ENCODE measurements around the gene AMFR.
"Not testable (repeated sequence)": the region's sequence is repeated elsewhere in the genome, so short reads cannot be mapped to it uniquely, and the experiment has no call there.

AMFR gene

DNA sequence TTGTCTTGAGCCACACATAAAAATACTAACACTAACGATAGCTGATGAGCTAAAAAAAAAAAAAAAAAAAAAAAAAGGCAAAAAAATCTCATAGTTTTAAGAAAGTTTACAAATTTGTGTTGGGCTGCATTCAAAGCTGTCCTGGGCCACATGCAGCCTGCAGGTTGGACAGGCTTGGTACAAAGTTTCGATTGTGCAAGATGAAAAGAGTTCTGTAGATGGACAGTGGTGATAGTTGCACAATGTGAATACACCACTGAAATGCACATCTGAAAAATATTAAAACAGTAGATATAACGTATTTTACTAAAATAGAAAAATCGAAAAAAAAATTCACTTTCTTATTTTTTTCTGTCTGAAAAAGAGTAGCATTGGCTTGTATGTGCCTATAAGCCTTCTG is 42.9 kb downstream of the AMFR start:
- H3K27me3 ChIP-seq (ENCODE audit: control insufficient read depth, insufficient read depth, low read length): no peaks in the 10 kb centered on the region
- H3K36me3 ChIP-seq (ENCODE audit: control insufficient read depth, insufficient read depth, low read length): no peaks in the 10 kb centered on the region
- no peaks in the 10 kb centered on the region for H3K4me1 ChIP-seq
- no peak overlapping the region for H3K4me3 ChIP-seq (ENCODE audit: low read depth, low read length)
- no peak overlapping the region for H3K9ac ChIP-seq
- TF ChIP-seq, protein P1, sequence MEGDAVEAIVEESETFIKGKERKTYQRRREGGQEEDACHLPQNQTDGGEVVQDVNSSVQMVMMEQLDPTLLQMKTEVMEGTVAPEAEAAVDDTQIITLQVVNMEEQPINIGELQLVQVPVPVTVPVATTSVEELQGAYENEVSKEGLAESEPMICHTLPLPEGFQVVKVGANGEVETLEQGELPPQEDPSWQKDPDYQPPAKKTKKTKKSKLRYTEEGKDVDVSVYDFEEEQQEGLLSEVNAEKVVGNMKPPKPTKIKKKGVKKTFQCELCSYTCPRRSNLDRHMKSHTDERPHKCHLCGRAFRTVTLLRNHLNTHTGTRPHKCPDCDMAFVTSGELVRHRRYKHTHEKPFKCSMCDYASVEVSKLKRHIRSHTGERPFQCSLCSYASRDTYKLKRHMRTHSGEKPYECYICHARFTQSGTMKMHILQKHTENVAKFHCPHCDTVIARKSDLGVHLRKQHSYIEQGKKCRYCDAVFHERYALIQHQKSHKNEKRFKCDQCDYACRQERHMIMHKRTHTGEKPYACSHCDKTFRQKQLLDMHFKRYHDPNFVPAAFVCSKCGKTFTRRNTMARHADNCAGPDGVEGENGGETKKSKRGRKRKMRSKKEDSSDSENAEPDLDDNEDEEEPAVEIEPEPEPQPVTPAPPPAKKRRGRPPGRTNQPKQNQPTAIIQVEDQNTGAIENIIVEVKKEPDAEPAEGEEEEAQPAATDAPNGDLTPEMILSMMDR (IDR thresholded peaks at IDR 0.05): no peak
- H3K9me3 ChIP-seq (ENCODE audit: control insufficient read depth, low read length): no peaks in the 10 kb centered on the region
- H3K4me2 ChIP-seq (ENCODE audit: low read length): no peak overlapping the region
- no peak overlapping the region for H3K27ac ChIP-seq
- H2AFZ ChIP-seq: no peak overlapping the region
- H3K79me2 ChIP-seq: peaks cover 34% of the 10 kb centered on the region

DNA sequence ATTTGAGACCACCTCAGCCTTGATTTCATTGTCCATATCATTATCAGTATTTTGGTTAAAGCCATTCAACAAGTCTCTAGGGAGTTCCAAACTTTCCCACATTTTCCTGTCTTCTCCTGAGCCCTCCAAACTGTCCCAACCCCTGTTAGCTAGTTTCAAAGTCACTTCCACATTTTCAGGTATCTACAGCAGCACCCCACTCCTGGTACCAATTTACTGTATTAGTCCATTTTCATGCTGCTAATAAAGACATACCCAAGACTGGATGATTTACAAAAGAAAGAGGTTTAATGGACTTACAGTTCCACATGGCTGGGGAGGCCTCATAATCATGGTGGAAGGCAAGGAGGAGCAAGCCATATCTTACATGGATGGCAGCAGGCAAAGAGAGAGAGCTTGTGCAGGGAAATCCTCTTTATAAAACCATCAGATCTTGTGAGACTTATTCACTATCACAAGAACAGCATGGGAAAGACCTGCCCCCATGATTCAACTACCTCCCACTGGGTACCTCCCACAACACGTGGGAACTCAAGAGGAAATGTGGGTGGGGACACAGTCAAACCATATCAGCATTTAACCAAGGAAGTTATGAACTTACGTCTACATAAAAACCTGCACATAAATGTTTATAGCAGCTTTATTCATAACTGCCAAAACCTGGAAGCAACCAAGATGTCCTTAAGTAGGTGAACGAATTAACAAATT is 44.4 kb downstream of the AMFR start:
- H3K79me2 ChIP-seq: peaks cover 31% of the 10 kb centered on the region
- H2AFZ ChIP-seq; H3K4me2 ChIP-seq (ENCODE audit: low read length); H3K27ac ChIP-seq; H3K4me3 ChIP-seq (ENCODE audit: low read depth, low read length); H3K9ac ChIP-seq; H3K4me1 ChIP-seq; H3K36me3 ChIP-seq (ENCODE audit: control insufficient read depth, insufficient read depth, low read length); H3K27me3 ChIP-seq (ENCODE audit: control insufficient read depth, insufficient read depth, low read length); H3K9me3 ChIP-seq (ENCODE audit: control insufficient read depth, low read length): not testable (repeated sequence)

DNA sequence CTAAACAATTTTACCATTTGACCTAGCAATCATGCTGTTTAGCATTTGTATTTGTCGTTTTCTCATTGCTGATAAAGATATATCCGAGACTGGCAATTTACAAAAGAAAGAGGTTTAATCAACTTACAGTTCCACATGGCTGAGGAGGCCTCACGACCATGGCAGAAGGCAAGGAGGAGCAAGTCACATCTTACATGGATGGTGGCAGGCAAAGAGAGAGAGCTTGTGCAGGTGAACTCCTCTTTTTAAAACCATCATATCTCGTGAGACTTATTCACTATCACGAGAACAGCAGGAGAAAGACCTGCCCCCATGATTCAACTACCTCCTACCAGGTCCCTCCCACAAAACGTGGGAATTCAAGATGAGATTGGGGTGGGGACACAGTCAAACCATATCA is 46.3 kb downstream of the AMFR start:
- not testable (repeated sequence) for H3K36me3 ChIP-seq (ENCODE audit: control insufficient read depth, insufficient read depth, low read length)

DNA sequence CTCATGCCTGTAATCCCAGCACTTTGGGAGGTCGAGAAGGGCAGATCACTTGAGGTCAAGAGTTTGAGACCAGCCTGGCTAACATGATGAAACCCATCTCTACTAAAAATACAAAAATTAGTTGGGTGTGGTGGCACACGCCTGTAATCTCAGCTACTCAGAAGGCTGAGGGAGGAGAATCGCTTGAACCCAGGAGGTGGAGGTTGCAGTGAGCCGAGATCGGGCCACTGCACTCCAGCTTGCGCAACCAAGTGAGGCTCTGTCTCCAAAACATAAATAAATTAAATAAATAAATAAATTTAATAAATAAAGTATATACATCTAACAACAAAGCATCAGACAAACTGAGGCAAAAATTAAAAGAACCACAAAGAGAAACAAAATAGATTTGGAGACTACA is 49.6 kb downstream of the AMFR start:
- H3K4me3 ChIP-seq (ENCODE audit: low read depth, low read length); H3K36me3 ChIP-seq (ENCODE audit: control insufficient read depth, insufficient read depth, low read length); H2AFZ ChIP-seq; H3K79me2 ChIP-seq; H3K9me3 ChIP-seq (ENCODE audit: control insufficient read depth, low read length); H3K9ac ChIP-seq; H3K4me2 ChIP-seq (ENCODE audit: low read length); H3K27ac ChIP-seq; H3K27me3 ChIP-seq (ENCODE audit: control insufficient read depth, insufficient read depth, low read length): not testable (repeated sequence)
- peaks cover 25% of the 10 kb centered on the region for H3K4me1 ChIP-seq

More for the DNA sequence above, 46.3 kb downstream of the AMFR start:
- H3K9me3 ChIP-seq (ENCODE audit: control insufficient read depth, low read length); H2AFZ ChIP-seq; H3K4me3 ChIP-seq (ENCODE audit: low read depth, low read length); H3K4me1 ChIP-seq; H3K4me2 ChIP-seq (ENCODE audit: low read length); H3K27me3 ChIP-seq (ENCODE audit: control insufficient read depth, insufficient read depth, low read length); H3K27ac ChIP-seq; H3K9ac ChIP-seq: not testable (repeated sequence)
- peaks cover 19% of the 10 kb centered on the region for H3K79me2 ChIP-seq

DNA sequence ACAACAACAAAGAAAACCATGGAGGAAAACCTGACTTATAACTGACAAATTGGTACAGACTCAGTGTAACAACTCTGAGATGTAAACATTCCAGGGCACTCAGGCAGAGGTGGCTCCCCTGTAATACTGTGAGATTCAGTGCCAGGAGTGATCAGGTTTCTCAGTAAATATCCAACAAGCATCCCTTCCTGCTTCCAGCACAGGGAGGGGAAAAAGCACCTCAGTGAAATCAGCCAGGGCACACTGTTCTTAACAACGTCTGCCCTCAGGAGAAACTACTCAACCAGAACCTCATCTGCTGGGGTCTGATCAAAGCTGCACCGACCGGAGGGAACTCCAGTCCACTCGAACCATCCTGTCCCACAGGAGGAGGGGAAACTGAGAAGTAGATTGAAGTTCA is 52.3 kb downstream of the AMFR start:
- H3K4me2 ChIP-seq (ENCODE audit: low read length): peak overlapping the region; percentile 3
- H3K4me1 ChIP-seq: peaks cover 46% of the 10 kb centered on the region
- H3K9me3 ChIP-seq (ENCODE audit: control insufficient read depth, low read length): no peaks in the 10 kb centered on the region
- no peaks in the 10 kb centered on the region for H3K27me3 ChIP-seq (ENCODE audit: control insufficient read depth, insufficient read depth, low read length)
- H3K27ac ChIP-seq: peak overlapping the region; percentile 40
- no peaks in the 10 kb centered on the region for H3K36me3 ChIP-seq (ENCODE audit: control insufficient read depth, insufficient read depth, low read length)
- no peak overlapping the region for H3K9ac ChIP-seq
- H3K4me3 ChIP-seq (ENCODE audit: low read depth, low read length): no peak overlapping the region
- TF ChIP-seq, protein P1 (IDR thresholded peaks at IDR 0.05): no peak
- peaks cover 2% of the 10 kb centered on the region for H3K79me2 ChIP-seq
- no peak overlapping the region for H2AFZ ChIP-seq

DNA sequence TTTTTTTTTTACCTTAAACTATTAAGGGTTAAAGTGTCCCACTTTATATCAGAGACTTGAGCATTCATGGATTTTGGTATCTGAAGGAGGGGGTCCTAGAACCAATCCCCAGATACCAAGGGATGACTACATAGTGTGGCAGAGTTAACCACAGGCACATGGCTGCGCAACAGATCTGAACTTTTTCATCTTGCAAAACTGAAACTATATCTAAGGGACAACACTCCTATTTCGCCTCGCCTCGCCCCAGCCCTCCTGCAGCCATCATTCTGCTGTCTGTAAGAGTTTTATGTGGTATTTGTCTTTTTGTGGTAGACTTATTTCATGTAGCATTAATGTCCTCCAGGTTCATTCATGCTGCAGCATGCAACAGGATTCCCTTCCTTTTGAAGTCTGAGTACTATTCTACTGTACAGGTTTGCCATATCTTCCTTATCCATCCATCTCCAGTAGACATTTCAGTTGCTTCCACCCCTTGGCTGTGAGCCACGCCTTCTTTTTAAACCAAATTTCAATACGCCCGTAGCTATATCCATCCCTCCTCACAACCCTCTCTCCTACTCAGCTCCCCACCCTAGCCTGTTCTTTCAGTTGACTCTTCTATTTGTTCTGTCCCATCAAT is 53.2 kb downstream of the AMFR start:
- Histone ChIP-seq H3K27me3 (ENCODE audit: control insufficient read depth, insufficient read depth, low read length) (no peaks in the 10 kb centered on the region), H3K27ac (peak overlapping the region; percentile 40), H3K4me1 (peaks cover 46% of the 10 kb centered on the region), H3K9me3 (ENCODE audit: control insufficient read depth, low read length) (no peaks in the 10 kb centered on the region), H3K9ac (no peak overlapping the region), H2AFZ (no peak overlapping the region), H3K36me3 (ENCODE audit: control insufficient read depth, insufficient read depth, low read length) (no peaks in the 10 kb centered on the region), H3K4me3 (ENCODE audit: low read depth, low read length) (no peak overlapping the region), H3K4me2 (ENCODE audit: low read length) (no peak overlapping the region), H3K79me2 (peaks cover 5% of the 10 kb centered on the region)
- TF ChIP-seq, protein P1 (IDR thresholded peaks at IDR 0.05): no peak

Data from parathyroid adenoma (tissue), 2 donors.